GM15510 (cell line): ENCODE measurements around the gene NPAS3.

Source experiments
- POLR2A ChIP-seq: IDR thresholded peaks from 3 replicates; pipeline ENCODE4 v1.6.1; 2011; ENCODE audit warnings: borderline replicate concordance; ENCODE audit not compliant: insufficient read length; ENCODE audit errors: extremely low read depth

NPAS3 gene

GRCh38 chr14:33464254-33464962, 525.7 kb downstream of the NPAS3 start:
- no peak for TF ChIP-seq POLR2A

GRCh38 chr14:33465846-33466700, 527.4 kb downstream of the NPAS3 start:
- no peak for TF ChIP-seq POLR2A

DNA sequence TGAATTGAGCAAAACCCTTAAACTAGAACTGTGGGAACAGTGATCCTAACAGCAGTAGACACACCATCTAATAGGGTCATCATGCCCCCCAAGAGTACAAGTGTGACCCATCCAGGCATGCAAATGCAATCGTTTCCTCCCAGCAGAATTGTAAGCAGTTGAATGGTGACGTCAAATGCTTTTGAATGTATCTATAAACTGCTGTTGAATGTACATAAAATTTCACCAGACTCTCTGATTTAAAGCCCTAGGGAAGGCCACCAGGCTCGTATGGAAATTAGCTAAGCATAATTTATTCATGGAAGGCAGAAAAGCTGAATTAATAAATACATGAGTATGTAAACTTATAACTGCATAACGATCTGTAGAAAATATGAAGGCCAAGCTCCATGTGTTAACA, 529.3 kb downstream of the NPAS3 start:
- TF ChIP-seq POLR2A: no peak

GRCh38 chr14:33469898-33470297, 531.2 kb downstream of the NPAS3 start:
- no peak for TF ChIP-seq POLR2A

DNA sequence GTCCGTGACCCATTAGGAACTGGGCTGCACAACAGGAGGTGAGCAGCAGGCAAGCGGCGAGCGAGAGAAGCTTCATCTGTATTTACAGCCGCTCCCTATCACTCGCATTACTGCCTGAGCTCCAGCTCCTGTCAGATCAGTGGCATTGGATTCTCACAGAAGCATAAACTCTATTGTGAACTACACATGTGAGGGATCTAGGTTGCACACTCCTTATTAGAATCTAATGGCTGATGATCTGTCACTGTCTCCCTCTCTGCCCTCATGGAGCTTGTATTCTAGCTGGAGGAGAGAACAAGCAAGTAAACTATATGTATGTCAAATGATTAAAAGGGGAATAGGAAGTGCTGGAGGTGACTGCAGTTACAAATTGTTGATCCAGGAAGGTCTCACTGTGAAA, 533.1 kb downstream of the NPAS3 start:
- no peak for TF ChIP-seq POLR2A

GRCh38 chr14:33475623-33476022, 536.9 kb downstream of the NPAS3 start:
- no peak for TF ChIP-seq POLR2A

DNA sequence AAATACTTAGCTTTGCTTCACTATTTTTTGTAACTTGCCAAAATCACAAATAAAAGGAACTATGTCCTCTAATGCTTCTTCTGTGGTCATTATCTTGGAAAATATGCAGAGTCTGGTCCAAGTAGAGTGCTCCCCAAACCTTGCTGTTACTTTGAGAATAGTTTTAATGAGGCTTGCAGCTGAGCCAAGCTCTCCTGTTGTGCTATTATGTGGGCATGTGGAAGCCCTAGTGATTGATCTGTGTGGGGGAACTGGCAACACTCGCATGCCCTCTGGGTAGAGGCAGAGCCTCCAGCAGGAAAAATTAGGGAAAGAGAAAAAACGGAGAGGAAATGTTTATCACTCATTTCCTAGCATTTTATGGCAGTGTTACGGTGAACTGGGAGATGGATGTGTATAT, 539.1 kb downstream of the NPAS3 start:
- TF ChIP-seq POLR2A: no peak

DNA sequence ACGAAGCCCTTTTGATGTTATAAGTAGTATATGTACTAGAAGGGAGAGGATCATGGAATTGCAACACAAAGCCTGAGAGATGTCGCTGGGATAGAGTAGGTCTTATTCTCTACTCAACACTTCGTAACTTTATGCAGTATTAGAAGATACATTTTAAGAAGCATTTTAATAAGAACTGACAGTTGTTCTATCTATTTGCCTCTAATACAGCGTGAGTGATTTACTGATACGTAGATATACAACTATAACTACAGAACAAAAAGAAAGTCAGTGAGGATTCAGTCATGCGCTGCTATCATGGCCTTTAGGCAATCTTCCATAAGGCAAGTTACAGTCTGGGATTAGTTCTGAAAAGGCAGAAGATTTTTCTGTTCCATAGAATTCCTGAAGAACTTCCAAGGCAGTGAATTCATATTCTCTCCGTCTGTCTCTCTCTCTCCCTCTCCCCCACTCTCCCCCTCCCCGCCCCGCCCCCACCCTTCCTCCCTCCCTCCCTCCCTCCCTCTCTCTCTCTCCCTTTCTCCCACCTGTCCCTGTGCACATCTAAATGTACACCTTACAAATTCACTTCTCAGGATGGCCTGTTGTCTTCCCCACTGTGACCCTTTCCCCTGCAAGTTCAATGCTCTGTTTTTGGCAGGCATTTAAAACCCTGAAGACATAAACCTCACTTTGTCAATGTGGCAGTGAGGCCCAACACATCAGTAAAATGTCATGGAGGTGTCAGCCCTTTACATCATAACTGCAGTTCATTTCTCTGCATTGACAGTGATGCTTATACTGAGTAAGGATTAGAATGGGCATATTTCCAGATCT, 541.6 kb downstream of the NPAS3 start:
- TF ChIP-seq POLR2A: no peak

DNA sequence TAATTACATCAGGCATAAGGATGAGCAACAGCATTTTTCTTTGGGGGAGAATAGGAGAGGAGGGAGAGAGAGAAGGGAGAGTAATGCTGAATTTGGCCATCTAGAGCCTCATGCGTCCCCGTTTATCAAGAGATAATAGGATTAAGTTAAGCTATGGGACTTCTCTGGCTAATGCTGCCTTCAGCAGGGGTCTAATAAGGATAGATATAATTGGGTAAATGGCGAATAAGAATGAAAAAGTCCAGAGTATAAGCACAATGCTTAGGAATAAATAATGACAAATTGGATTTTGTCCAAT, 542.2 kb downstream of the NPAS3 start:
- TF ChIP-seq POLR2A: no peak

- TF ChIP-seq POLR2A: no peak
Observed at GRCh38 chr14:33483110-33483509, 544.4 kb downstream of the NPAS3 start.

GRCh38 chr14:33483541-33483940, 544.9 kb downstream of the NPAS3 start:
- TF ChIP-seq POLR2A: no peak

DNA sequence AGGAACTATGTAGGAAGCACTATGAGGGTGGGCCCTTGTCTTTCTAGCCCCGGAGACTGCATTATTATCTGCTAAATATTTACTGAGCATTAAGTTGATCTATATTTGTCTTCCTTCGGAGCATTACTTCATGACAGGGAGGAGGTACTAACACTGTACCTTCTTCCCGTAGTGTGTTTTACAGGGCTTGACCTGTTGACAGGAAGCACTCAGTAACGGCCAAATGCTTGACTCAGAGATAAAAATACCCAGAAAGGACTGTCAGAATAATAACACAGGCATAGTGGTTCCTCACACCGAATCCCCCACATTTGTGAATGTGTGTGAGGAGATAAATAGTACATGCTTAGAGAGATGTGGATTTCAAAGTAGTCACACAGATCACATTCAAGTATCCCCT, 545.6 kb downstream of the NPAS3 start:
- no peak for TF ChIP-seq POLR2A

DNA sequence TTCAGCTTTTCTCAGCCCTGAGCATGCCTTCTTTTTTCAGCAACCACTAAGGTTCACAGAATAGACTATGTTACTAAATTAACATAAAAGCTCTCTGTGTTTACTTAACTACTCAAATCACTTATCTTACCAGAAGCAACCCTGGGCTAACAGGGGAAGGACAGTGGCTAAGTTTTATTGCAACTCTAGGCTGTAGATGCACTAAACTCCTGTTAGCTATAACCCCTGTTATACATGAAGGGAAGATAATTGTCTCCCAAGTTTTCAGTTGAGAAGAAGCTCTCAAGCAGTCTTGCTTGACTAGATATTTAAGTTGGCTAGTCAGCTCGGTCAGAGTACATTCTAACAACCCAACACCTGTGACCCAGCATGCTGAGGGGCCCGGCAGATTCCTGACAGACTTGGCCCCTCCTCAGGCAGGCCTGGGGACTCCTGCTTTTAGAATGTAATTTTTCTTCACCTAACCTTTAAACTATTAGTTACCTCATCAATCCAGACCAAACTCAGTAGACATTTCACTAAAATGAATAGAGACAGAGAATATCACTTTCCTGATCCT, 547.7 kb downstream of the NPAS3 start:
- no peak for TF ChIP-seq POLR2A

GRCh38 chr14:33488582-33488981, 549.9 kb downstream of the NPAS3 start:
- TF ChIP-seq POLR2A: no peak

DNA sequence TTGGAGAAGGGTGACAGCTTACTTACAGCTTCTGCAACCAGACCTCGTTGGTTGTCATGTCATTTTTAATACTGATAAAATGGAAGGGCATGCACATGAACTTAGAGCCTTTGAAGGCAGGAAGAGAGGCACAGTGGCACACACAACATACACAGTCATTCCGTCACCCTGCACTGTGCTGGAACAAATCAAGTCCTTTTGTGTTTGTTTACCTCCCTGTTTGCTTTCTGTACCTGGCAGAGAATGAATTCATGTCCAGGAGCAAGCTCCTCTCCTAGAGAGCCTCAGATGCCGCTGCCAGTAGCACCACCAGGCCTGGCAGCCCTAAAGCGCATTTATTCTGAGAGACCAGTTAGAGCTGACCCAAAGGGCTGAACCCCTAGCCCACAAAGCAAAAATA, 551.9 kb downstream of the NPAS3 start:
- TF ChIP-seq POLR2A: no peak
